Hepatocyte (in vitro differentiated cells): ENCODE data around the gene L3MBTL1. TPM values are rescaled to one million over a fixed set of nuclear protein-coding genes. Genes with fewer than 3 reads are reported as not detected.

Experiments used
- DNase-seq: peaks from one replicate; pipeline ENCODE4 v3.0.0-alpha.2; 2016; ENCODE audit warnings: low spot score
- H2AFZ ChIP-seq: fragments of 200-600 bp; sonication (generic); 2 replicates; pipeline ENCODE4 v1.6.0; 2016; ENCODE audit warnings: antibody characterized with exemption, mild to moderate bottlenecking
- H3K27ac ChIP-seq: fragments of 200-600 bp; sonication (generic); 2 replicates; pipeline ENCODE4 v1.5.1; 2016; ENCODE audit warnings: mild to moderate bottlenecking
- H3K27me3 ChIP-seq: fragments of 200-600 bp; sonication (generic); 2 replicates; pipeline ENCODE4 v1.6.1; 2016
- H3K36me3 ChIP-seq: fragments of 200-600 bp; sonication (generic); replicated peaks from 2 replicates; pipeline ENCODE4 v1.5.1; 2016; ENCODE audit warnings: low read depth; ENCODE audit not compliant: insufficient read depth
- H3K4me1 ChIP-seq: fragments of 200-600 bp; sonication (generic); 2 replicates; pipeline ENCODE4 v1.5.1; 2016; ENCODE audit warnings: mild to moderate bottlenecking, moderate library complexity; ENCODE audit not compliant: insufficient read depth
- H3K4me2 ChIP-seq: fragments of 200-600 bp; sonication (generic); 2 replicates; pipeline ENCODE4 v1.6.0; 2016
- H3K4me3 ChIP-seq: fragments of 200-600 bp; sonication (generic); 2 replicates; pipeline ENCODE4 v1.5.1; 2016; ENCODE audit warnings: mild to moderate bottlenecking
- H3K79me2 ChIP-seq: fragments of 200-600 bp; sonication (generic); 2 replicates; pipeline ENCODE4 v1.6.0; 2017; ENCODE audit warnings: mild to moderate bottlenecking
- H3K9me2 ChIP-seq: fragments of 200-600 bp; sonication (generic); replicated peaks from 2 replicates; pipeline ENCODE4 v1.6.0; 2017; ENCODE audit warnings: mild to moderate bottlenecking; ENCODE audit not compliant: insufficient read depth
- H3K9me3 ChIP-seq: fragments of 200-600 bp; sonication (generic); 2 replicates; pipeline ENCODE4 v1.5.1; 2016; ENCODE audit warnings: low read depth, mild to moderate bottlenecking
- H4K20me1 ChIP-seq: fragments of 200-600 bp; sonication (generic); 2 replicates; pipeline ENCODE4 v1.6.0; 2016; ENCODE audit warnings: mild to moderate bottlenecking; ENCODE audit not compliant: insufficient read depth, poor library complexity, severe bottlenecking
- EZH2 ChIP-seq: fragments of 200-600 bp; sonication (generic); IDR thresholded peaks from 2 replicates; pipeline ENCODE4 v1.6.1; 2016; ENCODE audit warnings: antibody characterized with exemption, mild to moderate bottlenecking, borderline replicate concordance
- EZH2phosphoT487 ChIP-seq: fragments of 200-600 bp; sonication (generic); IDR thresholded peaks from one replicate; pipeline ENCODE4 v1.6.1; 2018; ENCODE audit warnings: antibody characterized with exemption, mild to moderate bottlenecking, low read depth, moderate library complexity; ENCODE audit not compliant: unreplicated experiment, severe bottlenecking
- WGBS: methylation state at CpG from one replicate; pipeline ENCODE4 v1.1.6; 2016; ENCODE audit warnings: low lambda C conversion rate; ENCODE audit errors: missing lambda C conversion rate; 5-methylcytosine and 5-hydroxymethylcytosine counted together
- polyA plus RNA-seq: library from polyadenylated mRNA; unstranded; fragments of >200 nt; fragmentation: Nextera tagmentation; extraction: Ambion mirVana; gene quantifications from 2 replicates; pipeline ENCODE4 v1.2.1, GENCODE V29; 2016
- total RNA-seq: library from RNA; depleted of rRNA; stranded (reverse); fragments of >200 nt; gene quantifications from 2 replicates; pipeline ENCODE4 v1.2.3, GENCODE V29; 2014
- TF ChIP-seq, protein P1 (sequence below): fragments of 200-600 bp; sonication (generic); IDR thresholded peaks from 2 replicates; pipeline ENCODE4 v1.5.1; 2016; ENCODE audit warnings: antibody characterized with exemption, mild to moderate bottlenecking; ENCODE audit not compliant: poor library complexity

Gene L3MBTL1
- total and polyA plus RNA-seq, 2 experiments from 2014 or later = 7.5 to 7.9 TPM

DNA sequence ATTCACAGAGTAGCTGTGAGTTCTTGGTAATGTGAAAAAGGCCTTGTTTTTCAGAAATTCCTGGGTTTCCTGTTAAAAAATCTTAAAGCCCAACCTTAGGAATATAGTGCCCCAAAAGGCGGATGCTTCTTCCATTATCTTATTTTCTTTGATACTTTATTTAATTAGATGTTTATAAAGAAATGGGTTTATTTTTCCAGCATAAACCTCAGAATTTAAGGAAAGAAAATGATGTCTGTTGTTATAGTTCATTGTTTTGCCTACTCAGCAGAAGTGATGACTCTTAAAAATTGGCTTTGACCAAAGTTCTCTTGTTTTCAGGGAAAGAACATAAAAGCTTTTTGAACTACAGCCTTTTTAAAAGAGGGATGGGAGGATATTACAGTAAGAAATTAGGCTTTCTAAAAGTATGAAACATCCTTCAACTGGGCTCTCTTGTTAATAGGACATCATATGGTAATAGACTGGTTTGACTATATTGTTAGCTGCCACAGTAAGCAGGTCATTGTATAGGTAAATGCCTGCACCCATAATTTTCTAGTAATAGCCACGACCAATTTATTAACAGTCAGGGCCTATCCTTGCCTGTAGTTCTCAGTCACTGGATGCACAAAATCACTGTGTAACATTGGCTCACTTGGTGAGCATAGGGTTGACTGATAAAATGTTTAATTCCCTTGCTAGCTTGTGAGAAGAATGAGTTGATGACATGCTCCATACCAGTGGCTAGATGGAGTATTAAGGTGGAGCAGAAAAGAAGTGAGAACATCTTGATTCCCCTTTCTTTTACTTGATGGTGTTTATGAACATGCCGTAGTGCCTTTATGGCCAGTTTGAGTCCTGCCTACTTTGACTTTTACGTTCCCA lies 44.6 kb upstream of the L3MBTL1 start:
- Histone ChIP-seq H3K27ac (no peak overlapping the region), H4K20me1 (peaks cover 85% of the 10 kb centered on the region), H3K79me2 (peaks cover 72% of the 10 kb centered on the region), H3K4me2 (peak overlapping the region; percentile 23), H3K9me3 (no peaks in the 10 kb centered on the region), H3K4me1 (no peaks in the 10 kb centered on the region), H3K9me2 (no peaks in the 10 kb centered on the region), H3K36me3 (peaks cover 24% of the 10 kb centered on the region), H2AFZ (no peak overlapping the region), H3K4me3 (no peak overlapping the region), H3K27me3 (no peaks in the 10 kb centered on the region)
- no peak for TF ChIP-seq EZH2phosphoT487
- TF ChIP-seq EZH2 = no peak
- TF ChIP-seq, protein P1, sequence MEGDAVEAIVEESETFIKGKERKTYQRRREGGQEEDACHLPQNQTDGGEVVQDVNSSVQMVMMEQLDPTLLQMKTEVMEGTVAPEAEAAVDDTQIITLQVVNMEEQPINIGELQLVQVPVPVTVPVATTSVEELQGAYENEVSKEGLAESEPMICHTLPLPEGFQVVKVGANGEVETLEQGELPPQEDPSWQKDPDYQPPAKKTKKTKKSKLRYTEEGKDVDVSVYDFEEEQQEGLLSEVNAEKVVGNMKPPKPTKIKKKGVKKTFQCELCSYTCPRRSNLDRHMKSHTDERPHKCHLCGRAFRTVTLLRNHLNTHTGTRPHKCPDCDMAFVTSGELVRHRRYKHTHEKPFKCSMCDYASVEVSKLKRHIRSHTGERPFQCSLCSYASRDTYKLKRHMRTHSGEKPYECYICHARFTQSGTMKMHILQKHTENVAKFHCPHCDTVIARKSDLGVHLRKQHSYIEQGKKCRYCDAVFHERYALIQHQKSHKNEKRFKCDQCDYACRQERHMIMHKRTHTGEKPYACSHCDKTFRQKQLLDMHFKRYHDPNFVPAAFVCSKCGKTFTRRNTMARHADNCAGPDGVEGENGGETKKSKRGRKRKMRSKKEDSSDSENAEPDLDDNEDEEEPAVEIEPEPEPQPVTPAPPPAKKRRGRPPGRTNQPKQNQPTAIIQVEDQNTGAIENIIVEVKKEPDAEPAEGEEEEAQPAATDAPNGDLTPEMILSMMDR = no peak
- no peak for DNase-seq
- WGBS = 98% methylated on average over 4 of the region's 4 CpGs

- Histone ChIP-seq H3K4me3 (no peak overlapping the region), H3K36me3 (peaks cover 24% of the 10 kb centered on the region), H3K27me3 (no peaks in the 10 kb centered on the region), H4K20me1 (peaks cover 80% of the 10 kb centered on the region), H3K9me2 (no peaks in the 10 kb centered on the region), H3K9me3 (no peaks in the 10 kb centered on the region), H3K4me1 (no peaks in the 10 kb centered on the region), H3K4me2 (no peak overlapping the region), H2AFZ (no peak overlapping the region), H3K79me2 (peaks cover 65% of the 10 kb centered on the region), H3K27ac (no peak overlapping the region)
- DNase-seq = no peak
- TF ChIP-seq, protein P1 = no peak
- no peak for TF ChIP-seq EZH2
- WGBS = 87% methylated on average over 3 of the region's 3 CpGs
Observed at GRCh38 chr20:43463527-43464218, 43.8 kb upstream of the L3MBTL1 start.

DNA sequence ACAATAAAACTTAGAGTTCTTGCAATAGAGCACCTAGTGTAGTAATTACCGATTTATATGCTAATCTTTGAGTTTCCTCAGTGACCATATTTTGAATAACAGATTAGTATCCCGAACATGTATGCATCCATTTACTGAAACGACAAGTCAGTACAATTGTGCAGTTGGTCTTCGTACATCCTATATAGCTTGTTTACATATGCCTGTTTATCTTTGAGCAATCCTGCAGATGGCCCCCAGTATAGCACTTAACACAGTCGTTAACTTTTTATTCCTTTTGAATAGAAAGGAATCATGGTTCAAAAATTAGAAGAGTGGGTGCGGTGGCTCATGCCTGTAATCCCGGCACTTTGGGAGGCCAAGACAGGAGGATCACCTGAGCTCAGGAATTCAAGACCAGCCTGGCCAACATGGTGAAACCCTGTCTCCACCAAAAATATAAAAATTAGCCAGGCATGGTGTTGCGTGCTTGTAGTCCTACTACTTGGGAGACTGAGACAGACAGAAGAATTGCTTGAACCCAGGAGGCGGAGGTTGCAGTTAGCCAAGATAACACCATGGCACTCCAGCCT lies 43.2 kb upstream of the L3MBTL1 start:
- Histone ChIP-seq H3K9me3 (no peaks in the 10 kb centered on the region), H3K27ac (no peak overlapping the region), H3K4me1 (no peaks in the 10 kb centered on the region), H4K20me1 (peaks cover 73% of the 10 kb centered on the region), H3K36me3 (peaks cover 24% of the 10 kb centered on the region), H2AFZ (no peak overlapping the region), H3K79me2 (peaks cover 58% of the 10 kb centered on the region), H3K4me2 (no peak overlapping the region), H3K4me3 (no peak overlapping the region), H3K9me2 (no peaks in the 10 kb centered on the region), H3K27me3 (no peaks in the 10 kb centered on the region)
- TF ChIP-seq EZH2 (no peak), EZH2phosphoT487 (no peak)
- TF ChIP-seq, protein P1 = no peak
- WGBS = 93% methylated on average over 9 of the region's 9 CpGs
- no peak for DNase-seq
